WI38 (cell line): ENCODE results near the gene IRAK1.

Experiments used
- H3K4me3 ChIP-seq: 2 replicates; pipeline ENCODE4 v1.5.1; 2011; ENCODE audit warnings: low read depth, mild to moderate bottlenecking, control low read depth, low read length
- TF ChIP-seq, protein P1 (sequence below): IDR thresholded peaks from 2 replicates; pipeline ENCODE4 v1.5.1; 2012; ENCODE audit warnings: low read depth, mild to moderate bottlenecking, control low read depth, low read length

Gene IRAK1

GRCh38 chrX:153961292-153961691 is 58.4 kb downstream of the IRAK1 start:
- TF ChIP-seq, protein P1, sequence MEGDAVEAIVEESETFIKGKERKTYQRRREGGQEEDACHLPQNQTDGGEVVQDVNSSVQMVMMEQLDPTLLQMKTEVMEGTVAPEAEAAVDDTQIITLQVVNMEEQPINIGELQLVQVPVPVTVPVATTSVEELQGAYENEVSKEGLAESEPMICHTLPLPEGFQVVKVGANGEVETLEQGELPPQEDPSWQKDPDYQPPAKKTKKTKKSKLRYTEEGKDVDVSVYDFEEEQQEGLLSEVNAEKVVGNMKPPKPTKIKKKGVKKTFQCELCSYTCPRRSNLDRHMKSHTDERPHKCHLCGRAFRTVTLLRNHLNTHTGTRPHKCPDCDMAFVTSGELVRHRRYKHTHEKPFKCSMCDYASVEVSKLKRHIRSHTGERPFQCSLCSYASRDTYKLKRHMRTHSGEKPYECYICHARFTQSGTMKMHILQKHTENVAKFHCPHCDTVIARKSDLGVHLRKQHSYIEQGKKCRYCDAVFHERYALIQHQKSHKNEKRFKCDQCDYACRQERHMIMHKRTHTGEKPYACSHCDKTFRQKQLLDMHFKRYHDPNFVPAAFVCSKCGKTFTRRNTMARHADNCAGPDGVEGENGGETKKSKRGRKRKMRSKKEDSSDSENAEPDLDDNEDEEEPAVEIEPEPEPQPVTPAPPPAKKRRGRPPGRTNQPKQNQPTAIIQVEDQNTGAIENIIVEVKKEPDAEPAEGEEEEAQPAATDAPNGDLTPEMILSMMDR = no peak
- no peak overlapping the region for H3K4me3 ChIP-seq

GRCh38 chrX:153960786-153961185 is 58.9 kb downstream of the IRAK1 start:
- H3K4me3 ChIP-seq = no peak overlapping the region
- TF ChIP-seq, protein P1 = no peak
